Measurements from ENCODE around the gene ADIRF. TPM values are rescaled to one million over a fixed set of nuclear protein-coding genes. Genes with fewer than 3 reads are reported as not detected.
"Not testable (repeated sequence)": the region's sequence is repeated elsewhere in the genome, so short reads cannot be mapped to it uniquely, and the experiment has no call there.

ADIRF gene
- 100 to 1,000 TPM; 143 to 269 TPM for total RNA-seq
- long read RNA-seq, transcript ADIRF-201 (3 exons, 917 nt) = major isoform, 6 of 7 reads
- long read RNA-seq, partial matches to known transcripts = 0 of 7 reads
- long read RNA-seq, other reads (novel, unspliced or antisense) = 1 of 7 reads

DNA sequence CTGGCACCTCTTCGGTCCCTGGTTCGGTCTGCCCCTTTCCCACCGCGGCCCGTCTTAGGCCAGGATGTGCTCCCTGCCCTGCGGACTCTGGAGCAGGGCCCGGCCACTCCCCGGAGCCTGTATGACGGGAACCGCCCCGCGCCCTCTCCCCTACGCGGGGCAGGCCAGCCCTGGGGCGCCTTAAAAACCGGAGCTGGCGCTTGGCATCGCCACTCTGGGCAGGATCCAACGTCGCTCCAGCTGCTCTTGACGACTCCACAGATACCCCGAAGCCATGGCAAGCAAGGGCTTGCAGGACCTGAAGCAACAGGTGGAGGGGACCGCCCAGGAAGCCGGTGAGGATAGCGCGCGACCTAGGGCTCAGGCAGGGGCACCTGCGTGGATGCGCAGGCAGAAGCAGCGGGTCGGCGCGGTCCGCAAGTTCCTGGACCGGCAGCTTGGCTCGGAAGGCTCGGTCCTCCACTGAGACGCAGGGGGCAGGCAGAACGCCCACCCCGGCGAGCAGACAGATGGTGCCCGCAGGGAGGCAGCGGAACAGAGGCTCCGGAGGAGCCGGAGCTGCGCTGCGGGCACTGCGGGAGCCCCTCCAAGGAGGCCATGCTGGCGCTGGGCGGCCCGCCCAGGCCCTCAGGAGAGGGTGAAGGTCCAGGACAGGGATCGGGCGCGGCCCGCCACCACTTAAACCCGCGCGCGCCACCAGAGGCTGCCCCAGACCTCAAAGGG lies at the start of gene ADIRF:
Gene ADIRF (plus strand): TSS at position 212 of the 723 bp plus-strand sequence. CDS start 63 bp downstream, at position 275.
- DNase-seq = peak; percentile 86
- intact Hi-C loops (cut with DNase I) = no loop called here
- ATAC-seq = peak; percentile 16 to 24

DNA sequence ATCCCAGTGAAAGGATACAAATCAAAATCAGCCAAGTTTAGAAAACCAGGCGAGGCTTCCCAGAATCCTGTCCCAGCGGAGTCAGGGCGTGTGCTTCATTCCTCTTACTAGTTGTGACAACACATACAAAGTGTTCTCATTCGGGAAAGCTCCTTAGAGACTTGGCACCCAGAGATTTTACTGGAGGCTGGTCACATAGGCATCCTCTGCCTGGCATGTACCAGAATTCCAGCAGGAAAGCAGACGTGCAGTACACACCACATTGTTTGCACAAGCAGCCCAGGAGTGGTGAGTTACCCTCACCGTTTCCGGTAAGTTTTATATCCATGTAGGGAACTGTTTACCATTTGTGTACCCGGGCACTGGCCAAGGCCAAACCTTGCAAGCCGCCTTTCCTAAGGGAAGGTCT lies 45.7 kb upstream of the ADIRF start:
- no peak for ATAC-seq
- intact Hi-C loops (cut with DNase I) = no loop called here
- DNase-seq = no peak

DNA sequence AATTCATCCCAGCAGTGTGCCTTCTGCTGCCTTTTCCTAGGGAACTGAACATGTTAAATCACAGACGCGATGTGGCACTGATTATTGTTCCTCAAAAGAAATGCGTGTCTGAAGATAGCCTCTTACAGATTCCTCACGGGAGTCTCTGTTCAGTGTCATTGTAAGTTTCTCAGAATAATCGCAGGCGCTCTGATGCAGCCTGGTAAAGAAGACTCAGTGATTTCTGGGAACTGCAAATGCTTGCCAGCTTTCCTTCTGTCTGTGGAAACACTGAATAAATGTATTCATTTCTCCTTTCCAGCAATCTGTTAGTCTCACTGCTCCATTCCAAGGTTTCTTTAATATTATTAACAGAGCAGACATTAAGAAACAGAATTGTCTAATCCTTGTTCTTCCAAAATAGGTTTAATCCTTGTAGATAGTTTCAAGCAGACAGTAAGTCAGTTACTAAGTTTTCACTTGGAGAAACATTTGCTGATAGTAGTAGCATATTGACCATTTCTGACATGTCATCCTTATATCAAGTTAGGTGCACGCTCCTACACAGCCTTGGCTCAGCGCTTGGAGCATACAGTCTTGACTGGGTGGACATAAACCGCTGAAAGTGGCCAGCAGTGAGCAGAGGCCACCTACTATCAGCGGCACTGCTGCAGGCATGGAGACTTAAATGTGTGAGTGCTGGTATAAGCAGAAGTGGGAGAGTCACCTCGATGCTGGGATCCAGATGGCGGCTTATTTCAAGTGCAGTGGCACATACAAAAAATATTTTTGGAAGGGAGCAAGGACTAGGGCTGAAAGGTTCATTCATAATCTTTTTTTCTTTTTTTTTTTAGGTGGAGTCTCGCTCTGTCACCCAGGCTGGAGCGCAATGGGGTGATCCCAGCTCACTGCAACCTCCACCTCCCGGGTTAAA lies 38.6 kb upstream of the ADIRF start:
- DNase-seq = no peak
- intact Hi-C loops (cut with DNase I) = no loop called here
- ATAC-seq = no peak

DNA sequence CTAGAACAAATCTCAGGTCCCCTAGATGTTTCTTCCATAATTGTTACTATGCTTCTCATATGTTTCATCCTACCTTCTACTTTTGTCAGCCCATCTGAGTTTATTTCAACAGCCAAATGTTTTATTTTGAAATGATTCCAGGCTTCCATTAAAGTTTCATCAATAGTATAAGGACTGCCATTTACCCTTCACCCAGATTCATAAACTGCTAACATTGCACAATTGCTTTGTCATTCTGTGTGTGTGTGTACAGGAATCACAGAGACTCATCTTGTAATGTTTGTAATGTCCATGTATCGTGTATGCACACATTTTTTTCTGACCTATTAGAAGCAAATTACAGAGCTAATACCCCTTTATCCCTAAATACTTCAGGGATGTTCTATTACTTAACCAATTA lies 36.4 kb upstream of the ADIRF start:
- intact Hi-C loops (cut with DNase I) = no loop called here
- no peak for ATAC-seq
- DNase-seq = no peak

DNA sequence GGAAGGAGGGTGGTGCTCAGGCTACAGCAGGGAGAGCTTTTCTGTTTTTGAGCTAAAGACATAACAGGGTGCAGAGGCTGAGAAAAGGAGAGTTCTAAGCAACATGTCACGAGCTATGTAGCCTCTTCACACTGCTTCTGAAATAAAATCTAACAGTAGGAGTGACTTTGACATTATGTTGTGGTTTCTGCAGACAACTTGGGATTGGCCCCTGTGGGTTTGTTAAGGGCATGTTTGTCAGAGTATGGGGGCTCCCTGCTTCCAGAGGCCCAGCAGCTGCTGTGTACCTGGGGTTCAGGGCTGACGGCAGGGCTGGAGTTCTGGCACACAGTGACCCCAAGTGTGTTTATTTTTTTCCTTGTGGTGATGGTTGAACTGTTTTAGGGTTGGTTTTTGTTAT lies 35.6 kb upstream of the ADIRF start:
- ATAC-seq = no peak
- intact Hi-C loops (cut with DNase I) = no loop called here
- DNase-seq = no peak

DNA sequence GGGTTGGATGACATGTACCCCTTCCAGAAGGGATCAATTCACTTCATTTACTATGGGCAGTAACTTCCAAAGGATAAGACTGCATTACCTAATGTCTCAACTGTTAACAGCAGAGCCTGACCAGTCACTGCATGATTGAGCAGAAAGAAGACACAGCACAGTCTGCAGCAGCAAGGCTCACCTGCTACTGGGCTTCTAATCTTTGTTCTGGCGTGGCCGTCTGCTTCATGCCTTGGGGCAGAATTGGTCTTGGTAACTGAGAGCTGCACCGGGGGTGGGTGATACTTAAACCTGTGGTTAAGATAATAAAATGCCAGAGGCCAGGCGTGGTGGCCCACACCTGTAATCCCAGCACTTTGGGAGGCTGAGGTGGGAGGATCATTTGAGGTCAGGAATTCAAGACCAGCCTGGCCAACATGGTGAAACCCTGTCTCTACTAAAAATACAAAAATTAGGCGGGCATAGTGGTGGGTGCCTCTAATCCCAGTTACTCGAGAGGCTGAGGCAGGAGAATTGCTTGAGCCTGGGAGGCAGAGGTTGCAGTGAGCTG lies 34.0 kb upstream of the ADIRF start:
- ATAC-seq; intact Hi-C loops (cut with DNase I); DNase-seq: not testable (repeated sequence)

DNA sequence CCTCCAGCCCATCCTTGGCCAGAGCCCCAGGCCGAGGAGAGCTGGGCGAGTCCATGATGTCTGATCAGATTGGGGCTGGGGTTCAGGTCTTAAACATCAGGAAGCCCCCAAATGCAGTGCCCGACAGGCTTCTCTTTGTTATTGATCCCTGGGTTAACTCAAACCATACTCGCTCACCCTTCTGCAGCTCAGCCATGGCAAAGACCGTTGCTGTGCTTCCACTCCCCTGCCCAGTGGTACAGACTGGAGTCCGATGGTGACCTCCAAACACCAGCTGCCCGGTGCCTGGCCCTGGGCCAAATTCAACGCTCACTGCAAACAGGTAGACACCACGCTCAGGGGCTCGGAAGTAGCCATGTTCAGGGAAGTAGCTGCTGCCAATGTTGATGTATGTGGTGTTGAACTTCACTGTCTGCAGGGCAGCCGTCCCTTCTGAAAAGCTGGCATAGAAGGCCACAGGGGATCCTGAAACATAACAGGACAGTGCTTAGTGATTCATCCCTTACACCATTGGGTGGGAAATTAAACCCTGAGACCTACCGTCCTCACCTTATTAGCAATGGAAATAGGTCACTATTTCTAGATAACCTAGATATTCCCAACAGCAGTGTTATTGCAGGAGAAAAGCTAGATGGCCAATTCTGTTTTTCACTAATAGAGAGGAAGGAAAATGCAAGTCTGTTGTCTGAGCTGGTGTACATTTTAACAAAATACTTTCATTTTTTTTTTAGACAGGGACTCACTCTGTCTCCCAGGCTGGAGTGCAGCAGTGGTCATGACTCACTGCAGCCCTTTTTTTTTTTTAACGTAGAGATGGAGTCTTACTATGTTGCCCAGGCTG lies 31.4 kb upstream of the ADIRF start:
- intact Hi-C loops (cut with DNase I) = no loop called here
- ATAC-seq (no peak), DNase-seq (no peak)

DNA sequence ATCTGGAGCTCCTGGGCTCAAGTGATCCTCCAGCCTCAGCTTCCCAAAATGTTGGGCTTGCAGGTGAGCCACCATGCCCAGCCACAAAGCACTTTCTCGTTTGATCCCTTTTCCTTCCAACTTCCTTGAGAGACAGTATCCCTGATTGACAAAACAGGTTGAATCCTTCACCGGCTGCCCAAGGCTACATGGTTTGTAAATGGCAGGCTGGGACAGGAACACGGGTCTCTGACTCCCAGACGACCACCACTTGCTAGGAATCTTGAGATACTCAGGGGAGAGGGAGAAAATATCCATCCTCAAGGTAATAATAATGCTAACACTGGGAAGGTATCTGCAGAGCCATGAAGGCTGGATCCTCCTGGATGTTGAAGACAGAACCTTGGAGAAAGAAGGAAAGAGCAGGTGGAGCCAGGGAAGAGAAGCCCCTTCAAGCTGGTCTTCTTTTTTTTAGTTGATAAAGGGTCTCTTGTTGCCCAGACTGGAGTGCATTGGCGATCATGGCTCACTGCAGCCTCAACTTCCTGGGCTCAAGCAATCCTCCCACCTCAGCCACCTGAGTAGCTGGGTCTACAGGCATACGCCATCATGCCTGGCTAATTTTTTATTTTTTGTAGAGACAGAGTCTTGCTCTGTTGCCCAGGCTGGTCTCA lies 30.7 kb upstream of the ADIRF start:
- DNase-seq (no peak), ATAC-seq (no peak)
- intact Hi-C loops (cut with DNase I) = no loop called here

DNA sequence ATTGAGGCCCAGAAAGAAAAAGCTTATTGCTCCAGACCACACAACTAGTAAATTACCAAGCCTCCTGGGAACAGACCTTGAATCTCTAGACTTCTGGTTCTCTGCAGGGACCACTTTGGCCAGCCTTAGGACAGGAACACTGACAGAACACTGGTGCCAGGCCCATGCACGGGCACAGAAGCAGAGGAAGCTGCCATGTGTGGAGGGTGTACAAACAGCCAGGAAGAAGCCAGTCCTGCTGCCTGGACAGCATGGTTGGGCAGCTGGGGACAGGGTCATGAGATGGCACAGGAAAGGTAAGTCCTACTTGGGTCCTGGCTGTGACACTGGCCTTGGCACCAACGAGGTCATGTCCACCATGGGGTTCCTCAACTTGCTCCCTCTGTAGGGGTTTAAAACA lies 30.0 kb upstream of the ADIRF start:
- no peak for DNase-seq
- intact Hi-C loops (cut with DNase I) = no loop called here
- ATAC-seq = no peak

DNA sequence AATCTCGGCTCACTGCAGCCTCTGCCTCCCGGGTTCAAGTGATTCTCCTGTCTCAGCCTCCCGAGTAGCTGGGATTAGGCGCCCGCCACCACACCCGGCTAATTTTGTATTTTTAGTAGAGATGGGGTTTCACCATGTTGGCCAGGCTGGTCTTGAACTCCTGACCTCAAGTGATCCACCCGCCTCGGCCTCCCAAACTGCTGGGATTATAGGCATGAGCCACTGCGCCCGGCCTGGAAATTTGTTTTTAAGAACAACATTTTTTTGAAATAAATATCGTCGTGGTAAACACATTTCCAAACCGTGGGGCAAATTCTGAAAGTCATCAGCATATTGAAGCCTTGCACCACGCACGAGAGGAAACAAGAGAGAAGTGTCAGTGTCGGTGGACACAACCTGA lies 28.2 kb upstream of the ADIRF start:
- intact Hi-C loops (cut with DNase I); ATAC-seq; DNase-seq: not testable (repeated sequence)

DNA sequence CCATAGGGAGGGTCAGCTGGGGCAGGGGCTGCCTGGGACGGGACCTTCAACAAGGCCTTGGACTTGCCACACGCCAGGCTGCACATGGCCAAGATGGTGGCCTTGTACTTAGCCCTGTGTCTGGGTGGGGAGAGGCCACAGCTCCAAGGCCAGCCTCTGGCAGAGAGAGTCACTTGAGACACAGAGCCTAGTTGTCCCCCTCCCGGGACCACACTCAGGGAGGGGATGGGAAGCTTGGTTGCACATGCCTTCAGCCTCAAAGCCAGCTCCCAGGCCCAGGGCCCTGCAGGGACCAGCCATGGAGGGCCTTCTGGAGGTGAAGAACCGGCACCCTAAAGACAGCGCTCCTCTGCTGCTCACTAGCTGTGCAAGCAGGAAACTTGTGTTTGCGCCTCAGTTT lies 27.6 kb upstream of the ADIRF start:
- DNase-seq = peak; percentile 28
- intact Hi-C loops (cut with DNase I) = no loop called here
- ATAC-seq = no peak

DNA sequence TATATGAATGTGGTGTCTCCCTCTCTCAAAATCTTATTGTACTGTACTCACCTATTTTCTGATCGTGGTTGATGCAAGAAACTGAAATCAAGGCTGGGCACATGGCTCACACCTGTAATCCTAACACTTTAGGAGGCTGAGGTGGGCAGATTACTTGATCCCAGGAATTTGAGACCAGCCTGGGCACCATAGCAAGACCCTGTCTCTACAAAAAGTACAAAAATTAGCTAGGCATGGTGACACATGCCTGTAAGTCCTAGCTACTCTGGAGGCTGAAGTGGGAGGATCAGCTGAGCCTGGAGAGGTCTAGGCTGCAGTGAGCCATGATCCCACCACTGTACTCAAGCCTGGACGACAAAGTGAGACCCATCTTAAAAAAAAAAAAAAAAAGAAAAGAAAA lies 26.9 kb upstream of the ADIRF start:
- ATAC-seq (no peak), DNase-seq (no peak)
- intact Hi-C loops (cut with DNase I) = no loop called here

DNA sequence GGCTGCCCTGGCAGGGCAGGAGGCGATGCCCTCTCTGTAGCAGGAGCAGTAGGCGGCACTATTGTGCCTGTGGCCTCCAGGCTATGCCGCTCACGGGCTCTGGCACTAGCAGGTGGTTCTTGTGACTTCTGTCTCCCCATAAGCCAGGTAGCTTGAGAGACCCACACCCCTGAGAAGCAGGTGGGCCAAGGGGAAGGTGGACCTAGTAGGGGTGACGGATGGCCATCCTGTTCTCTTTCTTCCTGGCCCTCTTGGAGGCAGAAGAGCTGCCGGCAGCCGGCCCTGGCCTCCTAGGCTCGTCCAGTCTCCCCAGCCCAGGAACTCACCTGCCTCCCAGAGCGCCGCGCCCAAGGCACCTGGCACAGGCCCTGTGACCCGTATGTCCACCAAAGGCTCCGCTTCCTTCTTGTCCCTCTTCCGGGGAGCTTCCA lies 26.3 kb upstream of the ADIRF start:
- intact Hi-C loops (cut with DNase I) = no loop called here
- ATAC-seq (no peak), DNase-seq (no peak)

DNA sequence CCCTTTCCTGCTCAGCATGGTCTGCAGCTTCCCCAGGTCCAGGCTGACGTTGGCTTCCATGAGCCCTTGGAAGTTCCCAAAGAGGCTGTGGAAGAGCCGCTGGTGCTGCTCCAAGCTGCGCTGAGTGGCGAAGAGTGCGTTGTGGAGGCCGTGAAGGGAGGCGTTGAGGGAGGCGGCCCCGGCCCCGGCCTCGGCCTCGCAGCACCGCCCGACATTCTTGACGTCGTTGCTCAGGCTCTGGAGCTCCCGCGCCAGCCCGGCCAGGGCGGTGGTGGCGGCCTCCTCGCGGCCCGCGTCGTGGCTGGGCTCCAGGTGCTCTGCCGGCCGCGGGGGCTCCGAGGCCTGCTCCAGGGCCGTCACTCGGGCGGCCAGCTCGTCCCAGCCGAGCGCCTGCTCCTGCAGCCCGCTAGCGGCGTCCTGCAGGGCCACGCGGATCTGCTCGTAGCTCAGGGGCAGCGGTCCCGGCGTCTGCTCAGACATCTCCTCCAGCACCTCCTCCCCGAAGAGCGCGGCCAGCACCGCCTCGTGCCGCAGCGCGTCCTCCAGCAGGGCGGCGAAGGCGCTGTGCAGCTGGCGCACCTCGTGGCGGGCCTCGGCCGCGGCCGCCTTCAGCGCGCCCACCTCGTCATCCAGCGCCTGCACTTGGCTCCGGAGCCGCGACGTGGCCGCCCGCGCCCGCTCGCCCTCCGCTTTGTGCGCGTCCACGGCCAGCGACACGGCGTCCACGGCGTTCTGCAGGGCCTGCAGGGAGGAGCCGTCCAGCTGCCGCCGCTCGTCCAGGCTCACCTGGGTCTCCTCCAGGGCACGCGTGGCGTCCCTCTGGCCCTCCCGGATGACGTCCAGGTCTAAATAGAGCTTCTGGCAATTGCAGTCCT lies 25.6 kb upstream of the ADIRF start:
- peak in 1 of 2 donors; percentile 9 for ATAC-seq
- intact Hi-C loops (cut with DNase I) = no loop called here
- DNase-seq = peak; percentile 34

DNA sequence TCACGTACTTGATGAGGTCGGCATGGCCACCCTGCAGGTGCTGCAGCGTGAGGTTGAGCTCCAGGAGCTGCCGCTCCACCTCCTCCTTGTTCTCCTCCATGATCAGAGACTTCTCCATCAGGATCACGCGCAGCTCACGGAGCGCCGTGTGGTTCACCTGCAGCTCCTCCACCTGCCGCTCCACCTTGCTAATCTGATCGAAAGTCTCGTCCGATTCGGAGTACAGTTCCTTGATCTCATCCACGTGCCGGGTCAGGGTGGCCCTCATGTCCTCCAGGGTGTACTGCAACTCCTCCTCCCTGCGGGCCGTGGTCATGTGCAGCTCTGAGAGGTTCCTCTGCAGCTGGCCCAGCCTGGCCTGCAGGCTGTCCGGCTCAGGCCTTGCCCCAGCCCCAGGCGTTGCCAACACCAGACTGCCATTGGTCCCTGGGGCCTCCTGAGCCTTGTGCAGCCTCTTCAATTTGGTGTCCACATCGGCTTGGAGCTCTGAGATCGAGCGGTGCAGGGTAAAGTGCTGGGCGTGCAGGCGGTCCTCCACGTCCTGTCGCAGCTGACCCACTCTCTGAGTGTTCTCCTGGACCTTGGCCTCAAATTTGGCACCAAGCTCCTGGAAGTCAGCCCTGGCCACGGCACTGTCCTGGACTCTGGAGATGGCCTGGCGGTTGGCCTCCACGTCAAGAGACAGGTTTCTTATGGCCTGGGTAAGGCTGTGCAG lies 24.8 kb upstream of the ADIRF start:
- no peak for ATAC-seq
- no peak for DNase-seq
- intact Hi-C loops (cut with DNase I) = no loop called here

DNA sequence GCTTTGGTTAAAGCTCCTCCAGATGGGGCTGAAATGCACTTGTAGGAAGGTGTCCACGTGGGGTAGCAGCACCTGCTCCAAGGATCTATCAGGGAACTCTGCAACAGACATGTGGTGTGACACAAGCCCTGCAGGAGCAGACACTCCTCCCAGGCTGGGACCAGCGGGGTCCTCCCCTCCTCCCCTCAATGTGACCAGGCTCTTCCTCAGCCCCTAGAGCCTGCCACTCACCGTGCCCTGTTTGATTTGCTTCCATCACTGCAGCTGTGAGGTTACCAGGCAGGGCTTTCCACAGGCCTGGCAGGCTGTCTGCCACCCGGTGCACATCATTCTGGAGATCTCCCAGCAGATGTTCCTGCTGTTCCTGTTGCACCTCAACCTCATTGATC lies 24.3 kb upstream of the ADIRF start:
- ATAC-seq (no peak), DNase-seq (no peak)
- intact Hi-C loops (cut with DNase I) = no loop called here

DNA sequence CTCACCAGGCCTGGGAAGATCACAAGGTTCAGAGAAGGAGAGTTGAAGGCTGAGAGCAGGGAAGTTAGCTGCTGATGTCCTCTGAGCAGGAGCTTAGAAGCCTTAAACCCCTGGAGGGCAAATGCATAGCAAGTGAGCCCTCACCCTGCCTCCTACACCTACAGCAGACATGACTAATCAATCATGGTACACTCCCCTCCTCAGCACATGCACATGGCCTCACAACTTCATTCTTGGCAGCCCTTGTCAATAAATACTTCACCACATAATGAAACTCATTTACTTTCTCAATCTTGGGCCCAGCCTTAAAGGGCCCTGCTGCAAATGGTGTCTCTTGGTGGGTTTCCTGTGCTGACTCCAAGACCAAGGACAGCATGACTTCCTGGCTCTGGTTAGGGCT lies 23.8 kb upstream of the ADIRF start:
- no peak for DNase-seq
- ATAC-seq = no peak
- intact Hi-C loops (cut with DNase I) = no loop called here
